ENCODE measurements around the gene WDR93. TPM values are rescaled to one million over a fixed set of nuclear protein-coding genes. Genes with fewer than 3 reads are reported as not detected.
A peak's percentile ranks its signal among the peaks of the same experiment; 100 is the strongest.

The WDR93 gene
- total RNA-seq, 2 donors from 2014 or later: not detected

DNA sequence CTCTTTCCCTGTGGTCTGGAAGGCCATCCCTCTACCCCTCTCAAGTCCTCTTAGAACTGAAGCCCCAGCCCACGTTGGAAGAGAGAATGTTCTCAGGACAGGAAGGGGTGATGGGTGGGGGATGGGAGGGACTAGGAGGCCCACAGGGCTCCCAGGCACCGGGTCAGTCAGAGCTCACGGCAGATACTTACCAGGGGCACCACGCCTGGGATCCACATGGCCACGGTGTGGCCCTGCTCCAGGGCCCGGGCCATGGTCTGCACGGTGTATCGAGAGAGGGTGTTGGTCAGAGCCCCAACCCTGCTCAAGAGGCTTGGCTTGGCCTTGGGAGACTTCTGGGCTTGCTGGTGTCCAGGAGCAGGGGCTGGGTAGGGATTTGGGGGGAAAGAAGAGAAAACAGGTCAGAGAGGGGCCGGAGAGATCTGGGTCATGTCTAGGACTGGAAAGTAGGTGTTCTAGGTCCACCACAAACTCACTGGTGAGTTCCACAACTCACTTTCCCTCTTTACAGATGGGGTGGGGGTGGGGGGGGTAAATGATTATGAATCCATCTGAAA lies 21.2 kb upstream of the WDR93 start:
- Histone ChIP-seq H3K4me1 (ENCODE audit: control insufficient read depth in 1 of 2, low read depth in 2 of 2) (peaks cover 20 to 50% of the 10 kb centered on the region in 2 donors), H3K4me3 (no peak overlapping the region), H3K27me3 (replicated peaks; ENCODE audit: insufficient read depth) (no peaks in the 10 kb centered on the region), H3K36me3 (no peaks in the 10 kb centered on the region), H3K9me3 (no peaks in the 10 kb centered on the region), H3K27ac (no peak overlapping the region)
- DNase-seq (ENCODE audit: low spot score) (no peak), ATAC-seq (ENCODE audit: insufficient number of reproducible peaks, low FRiP score, low read depth) (no peak)
- TF ChIP-seq, protein P1, sequence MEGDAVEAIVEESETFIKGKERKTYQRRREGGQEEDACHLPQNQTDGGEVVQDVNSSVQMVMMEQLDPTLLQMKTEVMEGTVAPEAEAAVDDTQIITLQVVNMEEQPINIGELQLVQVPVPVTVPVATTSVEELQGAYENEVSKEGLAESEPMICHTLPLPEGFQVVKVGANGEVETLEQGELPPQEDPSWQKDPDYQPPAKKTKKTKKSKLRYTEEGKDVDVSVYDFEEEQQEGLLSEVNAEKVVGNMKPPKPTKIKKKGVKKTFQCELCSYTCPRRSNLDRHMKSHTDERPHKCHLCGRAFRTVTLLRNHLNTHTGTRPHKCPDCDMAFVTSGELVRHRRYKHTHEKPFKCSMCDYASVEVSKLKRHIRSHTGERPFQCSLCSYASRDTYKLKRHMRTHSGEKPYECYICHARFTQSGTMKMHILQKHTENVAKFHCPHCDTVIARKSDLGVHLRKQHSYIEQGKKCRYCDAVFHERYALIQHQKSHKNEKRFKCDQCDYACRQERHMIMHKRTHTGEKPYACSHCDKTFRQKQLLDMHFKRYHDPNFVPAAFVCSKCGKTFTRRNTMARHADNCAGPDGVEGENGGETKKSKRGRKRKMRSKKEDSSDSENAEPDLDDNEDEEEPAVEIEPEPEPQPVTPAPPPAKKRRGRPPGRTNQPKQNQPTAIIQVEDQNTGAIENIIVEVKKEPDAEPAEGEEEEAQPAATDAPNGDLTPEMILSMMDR (IDR thresholded peaks at IDR 0.05): no peak

DNA sequence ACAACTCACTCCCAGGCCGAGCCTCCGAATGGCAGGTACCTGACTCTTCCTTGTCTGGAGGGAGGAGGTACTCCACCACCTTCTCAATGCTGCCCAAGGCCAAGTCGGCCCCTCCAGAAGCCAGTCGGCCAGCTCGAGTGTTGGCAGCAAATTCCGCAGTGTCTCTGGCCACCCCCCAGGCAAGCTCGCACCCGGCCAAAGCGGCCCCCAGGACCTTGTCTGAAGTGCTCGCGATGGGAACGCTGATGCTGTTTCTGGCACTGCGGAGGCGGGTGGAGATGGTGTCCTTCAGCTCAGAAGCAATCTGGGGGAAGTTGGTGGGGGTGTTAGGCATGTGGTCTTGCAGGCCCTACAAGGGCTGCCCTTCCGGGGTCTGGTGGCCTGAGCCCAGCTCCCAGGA lies 20.7 kb upstream of the WDR93 start:
- no peak overlapping the region for H3K27ac ChIP-seq
- ATAC-seq (ENCODE audit: insufficient number of reproducible peaks, low FRiP score, low read depth): no peak

DNA sequence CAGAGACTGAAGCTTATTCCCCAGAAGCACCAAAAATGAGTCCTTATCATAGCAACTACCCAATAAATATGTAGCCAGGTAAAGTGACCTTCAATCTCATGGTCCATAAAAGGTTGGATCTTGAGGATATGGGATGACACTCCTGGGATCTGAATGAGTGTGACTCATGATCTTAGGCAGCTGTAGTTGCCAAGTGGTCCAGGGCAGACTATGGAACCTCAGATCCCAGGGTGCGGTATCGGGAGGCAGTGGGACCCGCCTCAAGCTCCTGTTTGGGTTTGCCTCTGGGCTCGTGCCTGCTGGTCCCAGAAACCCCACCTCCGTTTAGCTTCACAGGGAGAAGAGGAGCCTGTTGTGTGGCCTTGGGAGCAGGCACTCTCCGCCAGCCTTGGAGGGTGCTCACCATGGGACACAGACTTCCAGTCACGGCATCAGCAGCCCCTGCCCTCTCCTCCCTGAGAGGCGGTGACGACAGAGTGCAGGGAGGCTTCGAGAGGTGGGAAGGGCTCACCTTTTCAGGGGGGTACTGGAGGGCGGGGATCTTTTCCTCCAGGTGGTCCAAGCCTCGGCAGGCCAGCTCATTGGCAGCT lies 19.5 kb upstream of the WDR93 start:
- Histone ChIP-seq H3K4me1 (ENCODE audit: control insufficient read depth in 1 of 2, low read depth in 2 of 2) (peaks cover 20 to 34% of the 10 kb centered on the region in 2 donors), H3K36me3 (no peaks in the 10 kb centered on the region), H3K27me3 (replicated peaks; ENCODE audit: insufficient read depth) (no peaks in the 10 kb centered on the region), H3K4me3 (no peak overlapping the region), H3K27ac (peak overlapping the region; percentile 90 to 91), H3K9me3 (no peaks in the 10 kb centered on the region)
- DNase-seq (ENCODE audit: low spot score) (no peak), ATAC-seq (ENCODE audit: insufficient number of reproducible peaks, low FRiP score, low read depth) (no peak)
- TF ChIP-seq, protein P1 (IDR thresholded peaks at IDR 0.05): no peak

More for the DNA sequence above, 20.7 kb upstream of the WDR93 start:
- TF ChIP-seq, protein P1 (IDR thresholded peaks at IDR 0.05): no peak
- no peak overlapping the region for H3K4me3 ChIP-seq
- no peaks in the 10 kb centered on the region for H3K9me3 ChIP-seq
- H3K36me3 ChIP-seq: no peaks in the 10 kb centered on the region
- H3K27me3 ChIP-seq (replicated peaks; ENCODE audit: insufficient read depth): no peaks in the 10 kb centered on the region
- no peak for DNase-seq (ENCODE audit: low spot score)
- H3K4me1 ChIP-seq (ENCODE audit: control insufficient read depth in 1 of 2, low read depth in 2 of 2): peaks cover 20 to 44% of the 10 kb centered on the region in 2 donors

DNA sequence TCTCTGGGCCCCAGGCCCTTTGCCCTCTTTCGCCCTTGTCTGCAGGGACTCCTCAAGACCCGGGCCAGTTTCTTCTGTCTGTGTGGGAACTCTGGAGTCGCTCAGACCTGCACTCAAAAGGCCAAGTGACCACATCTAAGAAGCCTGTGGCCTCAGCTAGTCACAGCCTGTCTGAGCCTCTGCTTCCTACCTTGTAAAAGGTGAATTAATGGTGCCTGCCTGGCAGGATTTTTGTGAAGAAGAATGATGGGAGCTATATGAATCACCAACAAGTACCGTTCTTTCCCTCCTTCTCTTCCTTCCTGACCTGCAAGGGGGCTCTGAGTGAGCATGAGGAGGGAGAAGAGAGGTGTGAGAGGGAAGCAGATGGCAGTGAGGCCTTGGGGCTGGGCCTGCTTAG lies 18.9 kb upstream of the WDR93 start:
- no peaks in the 10 kb centered on the region for H3K9me3 ChIP-seq
- H3K4me3 ChIP-seq: no peak overlapping the region
- H3K27me3 ChIP-seq (replicated peaks; ENCODE audit: insufficient read depth): no peaks in the 10 kb centered on the region
- ATAC-seq (ENCODE audit: insufficient number of reproducible peaks, low FRiP score, low read depth): no peak
- peak overlapping the region; percentile 90 to 91 for H3K27ac ChIP-seq
- TF ChIP-seq, protein P1 (IDR thresholded peaks at IDR 0.05): no peak
- DNase-seq (ENCODE audit: low spot score): no peak
- no peaks in the 10 kb centered on the region for H3K36me3 ChIP-seq
- H3K4me1 ChIP-seq (ENCODE audit: control insufficient read depth in 1 of 2, low read depth in 2 of 2): peaks cover 20 to 30% of the 10 kb centered on the region in 2 donors

DNA sequence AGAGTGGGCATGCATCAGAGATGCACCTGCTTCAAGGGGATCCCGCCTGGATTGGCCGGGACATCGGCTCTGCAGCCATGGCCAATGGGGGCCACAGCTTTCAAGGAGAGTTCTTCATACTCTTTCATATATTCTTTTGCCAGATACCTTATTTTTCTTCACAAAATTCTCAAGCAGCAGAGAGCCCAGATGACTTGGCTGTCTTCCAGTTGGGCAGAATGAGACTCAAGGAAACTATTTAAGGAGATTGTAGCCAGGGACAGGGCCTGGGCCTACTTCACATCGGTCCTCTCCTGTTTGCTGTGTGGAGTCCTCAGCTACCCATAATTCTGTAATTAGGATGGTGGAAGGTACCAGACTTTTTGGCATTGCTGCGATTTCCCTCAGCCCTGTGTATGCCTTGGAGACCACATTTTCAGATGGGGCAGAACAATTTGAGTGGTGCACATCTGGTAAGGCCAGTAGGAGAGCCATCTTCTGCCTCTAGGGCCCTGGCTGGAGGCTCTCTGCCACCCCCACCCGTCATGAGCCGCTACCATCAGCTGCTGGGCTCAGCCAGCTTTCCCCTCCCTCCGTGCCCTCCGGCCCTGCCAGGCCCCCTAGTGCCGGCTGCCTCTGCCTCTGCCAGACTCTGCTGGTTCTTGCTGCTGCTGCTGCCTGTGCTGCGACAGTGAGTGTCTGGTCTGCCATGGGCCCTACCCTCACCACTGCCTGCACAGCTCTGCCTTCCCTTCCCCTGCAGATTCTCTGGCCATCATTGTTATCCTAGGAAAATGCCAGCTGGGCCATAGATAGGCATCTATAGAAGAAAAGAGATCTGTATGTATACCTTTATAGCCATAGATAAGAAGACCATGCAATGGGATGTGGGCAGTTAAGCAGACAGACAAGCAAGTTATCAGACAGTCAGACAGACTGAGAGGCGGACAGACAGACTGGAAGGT lies 18.1 kb upstream of the WDR93 start:
- H3K27ac ChIP-seq: peak overlapping the region; percentile 90 to 91
- H3K9me3 ChIP-seq: no peaks in the 10 kb centered on the region
- H3K36me3 ChIP-seq: no peaks in the 10 kb centered on the region
- DNase-seq (ENCODE audit: low spot score) (no peak), ATAC-seq (ENCODE audit: insufficient number of reproducible peaks, low FRiP score, low read depth) (peak; percentile 33)
- H3K4me3 ChIP-seq: no peak overlapping the region
- H3K4me1 ChIP-seq (ENCODE audit: control insufficient read depth in 1 of 2, low read depth in 2 of 2): peaks cover 20 to 30% of the 10 kb centered on the region in 2 donors
- TF ChIP-seq, protein P1 (IDR thresholded peaks at IDR 0.05): no peak
- H3K27me3 ChIP-seq (replicated peaks; ENCODE audit: insufficient read depth): no peaks in the 10 kb centered on the region

Data from thoracic aorta (tissue), 2 donors.